Naive thymus-derived CD8-positive, alpha-beta T cell (primary cell): ENCODE measurements around the gene DAB2IP. TPM values are rescaled to one million over a fixed set of nuclear protein-coding genes. Genes with fewer than 3 reads are reported as not detected.

ENCODE experiments used
- ATAC-seq, 2 donors: fragments of 150-1000 bp; cut with Tn5 transposase in 1 of 2; sonication (Bioruptor Pico), chemical (Tn5 transposase) in 1 of 2; 1 replicate in 1 of 2; 2 replicates in 1 of 2; pipeline ENCODE4 v1.10.0; 2021; ENCODE audit warnings: mild to moderate bottlenecking in 2 of 2, moderate library complexity in 2 of 2
- POLR2A ChIA-PET: fragments of 350-600 bp; sonication (Branson Sonifier 250); formaldehyde crosslinking; loops from one replicate; lab custom pipeline; 2021; ENCODE audit warnings: antibody characterized with exemption; lab: Charles Lee
- DNase-seq, 10 donors: peaks; one replicate each; pipeline versions ENCODE4 v3.0.0 to v3.0.0-alpha.2; 2020 to 2022
- H3K27ac Mint-ChIP-seq, 10 donors: one replicate each; pipeline ENCODE4 v1.8.0; 2020 to 2022; ENCODE audit warnings: mild to moderate bottlenecking in 10 of 10, mixed read lengths in 10 of 10, moderate library complexity in 4 of 10, inconsistent platforms in 1 of 10
- H3K27me3 Mint-ChIP-seq, 5 donors: one replicate each; pipeline ENCODE4 v1.8.0; 2021 to 2022; ENCODE audit warnings: mixed read lengths in 5 of 5
- H3K36me3 Mint-ChIP-seq, 3 donors: one replicate each; pipeline ENCODE4 v1.8.0; 2020 to 2022; ENCODE audit warnings: mixed read lengths in 3 of 3, mild to moderate bottlenecking in 2 of 3, inconsistent platforms in 1 of 3
- H3K4me1 Mint-ChIP-seq, 4 donors: one replicate each; pipeline ENCODE4 v1.8.0; 2021 to 2022; ENCODE audit warnings: mixed read lengths in 4 of 4
- H3K4me3 Mint-ChIP-seq, 10 donors: one replicate each; pipeline ENCODE4 v1.8.0; 2020 to 2022; ENCODE audit warnings: mild to moderate bottlenecking in 10 of 10, mixed read lengths in 10 of 10, moderate library complexity in 6 of 10, inconsistent platforms in 1 of 10
- H3K9me3 Mint-ChIP-seq, 9 donors: one replicate each; pipeline ENCODE4 v1.8.0; 2020 to 2022; ENCODE audit warnings: mixed read lengths in 9 of 9, mild to moderate bottlenecking in 3 of 9, inconsistent platforms in 1 of 9, moderate library complexity in 1 of 9
- polyA plus RNA-seq, 3 donors: library from polyadenylated mRNA; unstranded; fragments of 300-500 nt; fragmentation: Illumina TruSeq; gene quantifications; one replicate each; pipeline ENCODE4 v1.2.3, GENCODE V29; 2021
- total RNA-seq, 8 experiments: library from RNA in 2 of 8; stranded (reverse) in 2 of 8; gene quantifications; one replicate each; pipeline ENCODE4 v1.2.3 and lab custom pipeline; 2021 to 2026

DAB2IP gene
- total and polyA plus RNA-seq, 5 experiments from 2014 or later, result not detected

GRCh38 chr9:121685795-121686377 is 34.5 kb downstream of the DAB2IP start:
- Mint-ChIP-seq H3K4me1 (no peaks in the 10 kb centered on the region), H3K4me3 (no peak overlapping the region), H3K27me3 (peaks cover 5 to 27% (median 8%) of the 10 kb centered on the region in 5 donors), H3K9me3 (no peaks in the 10 kb centered on the region), H3K27ac (peak overlapping the region in 1 of 10 donors; percentile 60), H3K36me3 (no peaks in the 10 kb centered on the region)
- POLR2A ChIA-PET, result no interaction called here
- no peak for DNase-seq
- no peak for ATAC-seq

- no peak overlapping the region for H3K27ac Mint-ChIP-seq
- DNase-seq, result peak; percentile 11 to 68 (median 35)
- no peak overlapping the region for H3K4me3 Mint-ChIP-seq
- peak in 1 of 2 donors; percentile 56 for ATAC-seq
- H3K36me3 Mint-ChIP-seq, result no peaks in the 10 kb centered on the region
- no peaks in the 10 kb centered on the region for H3K9me3 Mint-ChIP-seq
- POLR2A ChIA-PET, result no interaction called here
- no peaks in the 10 kb centered on the region for H3K4me1 Mint-ChIP-seq
- H3K27me3 Mint-ChIP-seq, result peaks cover 5 to 27% (median 8%) of the 10 kb centered on the region in 5 donors
These were observed 35.6 kb downstream of the DAB2IP start for GRCh38 chr9:121686930-121687541.

- POLR2A ChIA-PET, result no interaction called here
- H3K27me3 Mint-ChIP-seq, result peaks cover 5 to 28% (median 8%) of the 10 kb centered on the region in 5 donors
- no peaks in the 10 kb centered on the region for H3K36me3 Mint-ChIP-seq
- DNase-seq (no peak), ATAC-seq (no peak)
- peak overlapping the region in 1 of 10 donors; percentile 22 for H3K27ac Mint-ChIP-seq
- no peaks in the 10 kb centered on the region for H3K4me1 Mint-ChIP-seq
- no peaks in the 10 kb centered on the region for H3K9me3 Mint-ChIP-seq
- H3K4me3 Mint-ChIP-seq, result no peak overlapping the region
These were observed 36.8 kb downstream of the DAB2IP start for GRCh38 chr9:121688146-121688680.

GRCh38 chr9:121688681-121689080 is 37.2 kb downstream of the DAB2IP start:
- Mint-ChIP-seq H3K9me3 (no peaks in the 10 kb centered on the region), H3K36me3 (no peaks in the 10 kb centered on the region), H3K27ac (peak overlapping the region in 1 of 10 donors; percentile 22), H3K27me3 (peaks cover 3 to 26% (median 8%) of the 10 kb centered on the region in 5 donors), H3K4me1 (no peaks in the 10 kb centered on the region), H3K4me3 (no peak overlapping the region)
- no peak for ATAC-seq
- no peak for DNase-seq
- POLR2A ChIA-PET, result no interaction called here

GRCh38 chr9:121689461-121690157 is 38.2 kb downstream of the DAB2IP start:
- ATAC-seq (no peak), DNase-seq (no peak)
- Mint-ChIP-seq H3K9me3 (no peaks in the 10 kb centered on the region), H3K27ac (no peak overlapping the region), H3K36me3 (no peaks in the 10 kb centered on the region), H3K27me3 (peaks cover 2 to 19% (median 8%) of the 10 kb centered on the region in 5 donors), H3K4me1 (no peaks in the 10 kb centered on the region), H3K4me3 (no peak overlapping the region)
- POLR2A ChIA-PET, result no interaction called here

- H3K27ac Mint-ChIP-seq, result no peak overlapping the region
- no peaks in the 10 kb centered on the region for H3K36me3 Mint-ChIP-seq
- peaks cover 2 to 19% (median 10%) of the 10 kb centered on the region in 5 donors for H3K27me3 Mint-ChIP-seq
- H3K9me3 Mint-ChIP-seq, result no peaks in the 10 kb centered on the region
- no peak overlapping the region for H3K4me3 Mint-ChIP-seq
- POLR2A ChIA-PET, result no interaction called here
- ATAC-seq, result no peak
- H3K4me1 Mint-ChIP-seq, result no peaks in the 10 kb centered on the region
- no peak for DNase-seq
These were observed 38.9 kb downstream of the DAB2IP start for GRCh38 chr9:121690316-121690715.

- ATAC-seq, result no peak
- POLR2A ChIA-PET, result no interaction called here
- Mint-ChIP-seq H3K4me1 (no peaks in the 10 kb centered on the region), H3K4me3 (no peak overlapping the region), H3K36me3 (no peaks in the 10 kb centered on the region), H3K27me3 (peaks cover 0 to 19% (median 10%) of the 10 kb centered on the region in 5 donors), H3K9me3 (no peaks in the 10 kb centered on the region), H3K27ac (no peak overlapping the region)
- no peak for DNase-seq
These were observed 39.3 kb downstream of the DAB2IP start for GRCh38 chr9:121690766-121691165.

- H3K9me3 Mint-ChIP-seq, result no peaks in the 10 kb centered on the region
- ATAC-seq, result no peak
These were observed 40.5 kb downstream of the DAB2IP start for GRCh38 chr9:121691890-121692289.

GRCh38 chr9:121692606-121693387 is 41.4 kb downstream of the DAB2IP start:
- no peaks in the 10 kb centered on the region for H3K9me3 Mint-ChIP-seq
- no peak for DNase-seq
- peaks cover 11 to 30% (median 22%) of the 10 kb centered on the region in 5 donors for H3K27me3 Mint-ChIP-seq
- H3K4me1 Mint-ChIP-seq, result peaks cover 3 to 13% (median 9%) of the 10 kb centered on the region in 4 donors
- ATAC-seq, result no peak
- no peaks in the 10 kb centered on the region for H3K36me3 Mint-ChIP-seq
- POLR2A ChIA-PET, result no interaction called here
- no peak overlapping the region for H3K27ac Mint-ChIP-seq
- no peak overlapping the region for H3K4me3 Mint-ChIP-seq

More at GRCh38 chr9:121691890-121692289, 40.5 kb downstream of the DAB2IP start:
- POLR2A ChIA-PET, result no interaction called here
- Mint-ChIP-seq H3K27me3 (peaks cover 4 to 22% (median 13%) of the 10 kb centered on the region in 5 donors), H3K36me3 (no peaks in the 10 kb centered on the region), H3K27ac (no peak overlapping the region), H3K4me1 (peaks cover 1 to 4% (median 2%) of the 10 kb centered on the region in 4 donors), H3K4me3 (no peak overlapping the region)
- DNase-seq, result no peak

- Mint-ChIP-seq H3K4me3 (no peak overlapping the region), H3K27ac (peak overlapping the region in 1 of 10 donors; percentile 34), H3K4me1 (peaks cover 6 to 17% (median 14%) of the 10 kb centered on the region in 4 donors), H3K9me3 (no peaks in the 10 kb centered on the region), H3K36me3 (no peaks in the 10 kb centered on the region), H3K27me3 (peaks cover 15 to 35% (median 27%) of the 10 kb centered on the region in 5 donors)
- DNase-seq (no peak), ATAC-seq (no peak)
- POLR2A ChIA-PET, result no interaction called here
These were observed 41.9 kb downstream of the DAB2IP start for GRCh38 chr9:121693388-121693670.

GRCh38 chr9:121694001-121694400 is 42.6 kb downstream of the DAB2IP start:
- Mint-ChIP-seq H3K27ac (no peak overlapping the region), H3K36me3 (no peaks in the 10 kb centered on the region), H3K9me3 (no peaks in the 10 kb centered on the region), H3K27me3 (peaks cover 15 to 35% (median 27%) of the 10 kb centered on the region in 5 donors), H3K4me3 (no peak overlapping the region), H3K4me1 (peaks cover 6 to 18% (median 16%) of the 10 kb centered on the region in 4 donors)
- DNase-seq, result no peak
- ATAC-seq, result no peak
- POLR2A ChIA-PET, result no interaction called here

- Mint-ChIP-seq H3K27me3 (peaks cover 15 to 35% (median 27%) of the 10 kb centered on the region in 5 donors), H3K4me3 (no peak overlapping the region), H3K36me3 (no peaks in the 10 kb centered on the region), H3K27ac (no peak overlapping the region), H3K9me3 (no peaks in the 10 kb centered on the region), H3K4me1 (peaks cover 6 to 18% (median 16%) of the 10 kb centered on the region in 4 donors)
- DNase-seq (no peak), ATAC-seq (no peak)
- POLR2A ChIA-PET, result no interaction called here
These were observed 43.2 kb downstream of the DAB2IP start for GRCh38 chr9:121694600-121694999.
